GM12878 (cell line): ENCODE results near the gene INCA1. TPM values are rescaled to one million over a fixed set of nuclear protein-coding genes. Genes with fewer than 3 reads are reported as not detected.

ENCODE experiments used
- ATAC-seq: fragments of 200-7000 bp; cut with Tn5 transposase; 3 replicates; pipeline ENCODE4 v1.9.1; 2020; ENCODE audit warnings: mild to moderate bottlenecking, moderate library complexity
- BruUV-seq: library from RNA; stranded (reverse); fragments of 400-500 nt; replicated peaks from 2 replicates; lab custom pipeline; 2021; lab: Mats Ljungman, UMichigan
- CTCF ChIA-PET: fragments of 300-600 bp; sonication (Branson Sonifier 250); formaldehyde crosslinking; extraction: SDS; loops from one replicate; lab custom pipeline; 2021; ENCODE audit warnings: inconsistent platforms; lab: Yijun Ruan, JAX
- POLR2A ChIA-PET: fragments of 350-600 bp; formaldehyde crosslinking; extraction: SDS; loops from one replicate; lab custom pipeline; 2021; ENCODE audit warnings: inconsistent platforms; lab: Charles Lee
- RAD21 ChIA-PET: fragments of 300-600 bp; sonication (Branson Sonifier 250); formaldehyde crosslinking; loops from one replicate; lab custom pipeline; 2023; ENCODE audit warnings: antibody characterized with exemption; ENCODE audit not compliant: unreplicated experiment; lab: Charles Lee
- SMC1A ChIA-PET: fragments of 300-600 bp; sonication (Branson Sonifier 250); formaldehyde crosslinking; loops from one replicate; lab custom pipeline; 2023; ENCODE audit not compliant: unreplicated experiment, uncharacterized antibody; lab: Charles Lee
- DNase-seq: peaks from one replicate; pipeline ENCODE4 v3.0.0-alpha.2; 2011; ENCODE audit warnings: low read depth, low spot score
- FAIRE-seq: peaks from 3 replicates; lab custom pipeline; 2011; peaks lifted over from hg19 to GRCh38; lab: Jason Lieb, UNC
- H2AFZ ChIP-seq: 2 replicates; pipeline ENCODE4 v1.6.0; 2011; ENCODE audit warnings: low read depth, low read length, control low read depth; ENCODE audit not compliant: control insufficient read depth
- H3K27ac ChIP-seq: 2 replicates; pipeline ENCODE4 v1.5.1; 2011; ENCODE audit warnings: control low read depth; ENCODE audit not compliant: control insufficient read depth, insufficient read depth
- H3K27me3 ChIP-seq, 2 experiments: replicated peaks in 1 of 2; 2 replicates each; pipeline versions ENCODE4 v1.6.0 to v1.6.1; 2011; ENCODE audit warnings: low read length in 1 of 2; ENCODE audit not compliant: control insufficient read depth in 2 of 2, insufficient read depth in 2 of 2
- H3K36me3 ChIP-seq, 2 experiments: 2 replicates each; pipeline ENCODE4 v1.5.1; 2011; ENCODE audit warnings: low read length in 1 of 2; ENCODE audit not compliant: control insufficient read depth in 2 of 2, insufficient read depth in 2 of 2
- H3K4me1 ChIP-seq: 2 replicates; pipeline ENCODE4 v1.6.1; 2011; ENCODE audit warnings: mild to moderate bottlenecking, low read length, moderate library complexity, mixed read lengths; ENCODE audit not compliant: control insufficient read depth, insufficient read depth
- H3K4me2 ChIP-seq: 2 replicates; pipeline ENCODE4 v1.6.0; 2011; ENCODE audit warnings: control low read depth; ENCODE audit not compliant: control insufficient read depth, insufficient read depth
- H3K4me3 ChIP-seq: fragments of 200-600 bp; sonication (generic); 2 replicates; pipeline ENCODE4 v1.5.1; 2016
- H3K79me2 ChIP-seq: 2 replicates; pipeline ENCODE4 v1.6.0; 2011; ENCODE audit warnings: low read length; ENCODE audit not compliant: control insufficient read depth, insufficient read depth
- H3K9ac ChIP-seq: 2 replicates; pipeline ENCODE4 v1.8.0; 2011; ENCODE audit warnings: low read length, control low read depth, mixed read lengths; ENCODE audit not compliant: control insufficient read depth, insufficient read depth
- H3K9me3 ChIP-seq: replicated peaks from 3 replicates; pipeline ENCODE4 v1.5.1; 2011; ENCODE audit warnings: mild to moderate bottlenecking, low read length; ENCODE audit not compliant: control insufficient read depth, insufficient read depth
- H4K20me1 ChIP-seq: 2 replicates; pipeline ENCODE4 v1.6.0; 2011; ENCODE audit not compliant: control insufficient read depth, insufficient read depth
- ASH2L ChIP-seq: fragments of 300-600, 200-600 bp; sonication (generic); IDR thresholded peaks from 2 replicates; pipeline ENCODE4 v1.6.1; 2017; ENCODE audit warnings: low read depth, mild to moderate bottlenecking, borderline replicate concordance
- BHLHE40 ChIP-seq, 2 experiments: fragments of 450-650 bp in 1 of 2; IDR thresholded peaks; 2 replicates each; pipeline ENCODE4 v1.6.1; 2011 to 2017; ENCODE audit warnings: low read depth in 2 of 2, borderline replicate concordance in 1 of 2, improper control_type of control experiment in 1 of 2, low read length in 1 of 2, mild to moderate bottlenecking in 1 of 2
- CBX5 ChIP-seq: sonication (generic); IDR thresholded peaks from 2 replicates; pipeline ENCODE4 v1.6.1; 2016; ENCODE audit warnings: low read depth, moderate library complexity, mild to moderate bottlenecking, inconsistent platforms
- CREB1 ChIP-seq: IDR thresholded peaks from 2 replicates; pipeline ENCODE4 v1.6.1; 2012; ENCODE audit warnings: low read depth, mild to moderate bottlenecking, inconsistent platforms
- CREM ChIP-seq: IDR thresholded peaks from 2 replicates; pipeline ENCODE4 v1.6.1; 2014; ENCODE audit warnings: antibody characterized with exemption, low read depth
- DPF2 ChIP-seq: fragments of 450-650 bp; IDR thresholded peaks from 2 replicates; pipeline ENCODE4 v1.6.1; 2017; ENCODE audit warnings: mild to moderate bottlenecking
- EP300 ChIP-seq, 2 experiments: fragments of 150-350 bp in 1 of 2; IDR thresholded peaks; 2 replicates each; pipeline ENCODE4 v1.6.1; 2011 to 2012; ENCODE audit warnings: low read depth in 2 of 2, low read length in 2 of 2, borderline replicate concordance in 1 of 2, improper control_type of control experiment in 1 of 2, inconsistent platforms in 1 of 2; ENCODE audit not compliant: control insufficient read depth in 1 of 2
- EZH2 ChIP-seq: IDR thresholded peaks from 2 replicates; pipeline ENCODE4 v1.6.1; 2012; ENCODE audit warnings: low read depth, mild to moderate bottlenecking, control low read depth, inconsistent platforms, low read length, borderline replicate concordance; ENCODE audit not compliant: control insufficient read depth
- GATAD2B ChIP-seq: fragments of 450-650 bp; conservative IDR thresholded peaks from 2 replicates; pipeline ENCODE4 v1.6.1; 2017; ENCODE audit warnings: low read depth, mild to moderate bottlenecking, moderate library complexity
- KAT2A ChIP-seq: conservative IDR thresholded peaks from 2 replicates; pipeline ENCODE4 v1.6.1; 2011; ENCODE audit warnings: low read depth, low read length; ENCODE audit not compliant: control insufficient read depth
- MTA3 ChIP-seq: IDR thresholded peaks from 2 replicates; pipeline ENCODE4 v1.6.1; 2012; ENCODE audit warnings: low read length, inconsistent platforms, borderline replicate concordance
- MYC ChIP-seq: IDR thresholded peaks from 2 replicates; pipeline ENCODE4 v1.6.1; 2011; ENCODE audit warnings: mild to moderate bottlenecking, low read length, moderate library complexity, inconsistent platforms; ENCODE audit not compliant: insufficient read depth, insufficient replicate concordance, insufficient read length, severe bottlenecking
- NFYA ChIP-seq: IDR thresholded peaks from 2 replicates; pipeline ENCODE4 v1.6.1; 2011; ENCODE audit warnings: low read depth, mild to moderate bottlenecking, low read length, improper control_type of control experiment, borderline replicate concordance
- RAD51 ChIP-seq: fragments of 450-650 bp; IDR thresholded peaks from 2 replicates; pipeline ENCODE4 v1.6.1; 2016; ENCODE audit warnings: moderate library complexity, mild to moderate bottlenecking, inconsistent platforms
- SIN3A ChIP-seq: IDR thresholded peaks from 2 replicates; pipeline ENCODE4 v1.6.1; 2012; ENCODE audit warnings: low read depth, low read length, improper control_type of control experiment
- SMAD1 ChIP-seq: fragments of 450-650 bp; IDR thresholded peaks from 2 replicates; pipeline ENCODE4 v1.6.1; 2018; ENCODE audit warnings: mild to moderate bottlenecking, low read depth; ENCODE audit not compliant: partially characterized antibody
- SMARCA5 ChIP-seq: fragments of 450-650 bp; IDR thresholded peaks from 2 replicates; pipeline ENCODE4 v1.6.1; 2017; ENCODE audit warnings: mild to moderate bottlenecking
- SP1 ChIP-seq: IDR thresholded peaks from one replicate; pipeline ENCODE4 v1.6.1; 2011; ENCODE audit warnings: low read depth, low read length
- TBL1XR1 ChIP-seq: IDR thresholded peaks from 2 replicates; pipeline ENCODE4 v1.6.1; 2012; ENCODE audit warnings: low read depth, low read length, improper control_type of control experiment
- TCF12 ChIP-seq: IDR thresholded peaks from 2 replicates; pipeline ENCODE4 v1.6.1; 2011; ENCODE audit warnings: low read depth, mild to moderate bottlenecking, low read length
- YY1 ChIP-seq: IDR thresholded peaks from 2 replicates; pipeline ENCODE4 v1.6.1; 2011; ENCODE audit warnings: low read depth, mild to moderate bottlenecking, low read length
- WGBS: methylation state at CpG from one replicate; pipeline ENCODE4 v1.1.6; 2016; ENCODE audit warnings: low lambda C conversion rate; ENCODE audit not compliant: insufficient replicate concordance, insufficient coverage; ENCODE audit errors: missing lambda C conversion rate; 5-methylcytosine and 5-hydroxymethylcytosine counted together
- in situ Hi-C: fragments of 300-500 bp; cut with MboI; formaldehyde crosslinking; loops from 9 replicates; pipeline ENCODE4 v1.14.3; 2018; ENCODE audit warnings: mixed read lengths
- intact Hi-C: fragments of 100-400 bp; cut with micrococcal nuclease; formaldehyde crosslinking; loops from one replicate; pipeline ENCODE4 v1.14.2; 2022; ENCODE audit not compliant: unreplicated experiment
- polyA plus RNA-seq, 11 experiments: library from polyadenylated mRNA; depleted of rRNA in 4 of 11; unstranded in 6 of 11; stranded (reverse) in 5 of 11; fragments of >200 nt; fragmentation: Nextera tagmentation in 4 of 11; fragmentation: Illumina TruSeq in 1 of 11; extraction: Ambion mirVana in 4 of 11; extraction: Trizol in 1 of 11; gene quantifications; 1 replicate in 1 of 11; 2 replicates in 10 of 11; pipeline versions ENCODE4 v1.2.1 to v1.2.3, GENCODE V29; 2011 to 2016; ENCODE audit warnings: inconsistent platforms in 2 of 11, missing spikeins in 2 of 11, low read depth in 1 of 11
- total RNA-seq, 4 experiments: library from RNA; depleted of rRNA in 3 of 4; stranded (reverse); fragments of >200 nt in 3 of 4; fragmentation: Illumina TruSeq in 1 of 4; extraction: Trizol in 1 of 4; gene quantifications; 2 replicates each; pipeline versions ENCODE4 v1.2.1 to v1.2.3, GENCODE V29; 2013 to 2021
- TF ChIP-seq, protein P1 (sequence below), 3 experiments: IDR thresholded peaks in 2 of 3; conservative IDR thresholded peaks in 1 of 3; 2 replicates each; pipeline ENCODE4 v1.5.1; 2011; ENCODE audit warnings: low read depth in 3 of 3, low read length in 3 of 3, mild to moderate bottlenecking in 3 of 3, control low read depth in 2 of 3, moderate library complexity in 2 of 3, inconsistent platforms in 1 of 3, mixed read lengths in 1 of 3; ENCODE audit not compliant: control insufficient read depth in 2 of 3, insufficient read depth in 1 of 3; ENCODE audit errors: extremely low read depth in 1 of 3

INCA1 gene
- total and polyA plus RNA-seq, 10 of the 15 experiments (the other 5 are each of a cell fraction or from before 2014, with no cell fraction given): 0.19 to 1.8 (median 0.45) TPM

DNA sequence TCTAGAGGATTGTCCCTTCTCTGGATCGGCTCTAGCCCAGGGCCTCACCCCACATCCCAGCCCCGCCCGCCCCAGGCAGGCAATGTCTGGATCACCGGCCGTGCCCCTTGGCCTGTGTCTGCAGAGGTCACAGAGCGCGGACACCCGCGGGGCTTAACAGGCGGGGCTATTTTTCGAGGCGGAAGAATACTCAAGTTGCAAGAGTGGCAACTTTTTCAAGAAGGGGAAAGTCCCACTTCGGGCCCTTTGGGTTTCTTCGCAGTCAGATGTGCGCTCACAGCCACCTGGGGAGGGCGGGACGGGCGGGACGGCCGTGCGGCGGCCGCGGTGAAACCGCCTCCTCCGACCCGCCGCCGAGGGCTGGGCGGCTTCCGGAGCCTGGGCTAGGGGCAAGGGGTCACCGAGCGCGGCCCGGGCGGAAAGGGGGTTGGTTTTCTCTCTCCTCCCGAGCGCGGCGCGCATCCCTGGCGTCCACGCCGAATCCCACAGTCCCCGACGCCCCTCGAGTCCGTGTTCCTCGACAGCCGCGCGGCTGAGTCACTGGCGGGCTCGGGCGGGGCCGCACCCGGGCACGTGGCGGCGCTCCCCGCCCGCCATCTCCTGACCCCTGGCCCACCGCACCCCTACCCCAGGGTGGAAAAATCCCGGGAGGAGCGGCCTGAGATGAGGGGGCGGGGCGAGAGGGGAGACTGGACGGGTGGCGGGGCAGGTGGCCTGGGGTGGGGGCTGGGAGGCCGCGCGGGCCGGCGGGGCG lies 47.8 kb downstream of the INCA1 start:
- Histone ChIP-seq H3K4me3 (peak overlapping the region; percentile 96), H3K9ac (peak overlapping the region; percentile 83), H3K9me3 (no peaks in the 10 kb centered on the region), H3K4me1 (peaks cover 28% of the 10 kb centered on the region), H3K36me3 (peaks cover 10 to 12% of the 10 kb centered on the region in 2 experiments), H3K79me2 (peaks cover 53% of the 10 kb centered on the region), H3K27me3 (no peaks in the 10 kb centered on the region), H3K27ac (peak overlapping the region; percentile 85), H2AFZ (peak overlapping the region; percentile 61), H4K20me1 (peaks cover 5% of the 10 kb centered on the region), H3K4me2 (peak overlapping the region; percentile 80)
- RAD21 ChIA-PET: interaction anchor here (0.9 to 9.8 kb wide), 4 partner anchors 9 to 40 kb away, joined by 4 to 73 read pairs (median 10); partner anchors contain the start of genes RNF167, SLC25A11 and SPAG7
- FAIRE-seq (no peak), DNase-seq (no peak), ATAC-seq (peak; percentile 44)
- intact Hi-C loops: loop anchor here (1.0 to 2.0 kb wide), 2 partner anchors 18 to 47 kb away; partner anchors contain the start of genes INCA1, KIF1C and SPAG7
- BruUV-seq: no TSS peak
- POLR2A ChIA-PET: interaction anchor here (1.0 to 17.5 kb wide), 4 partner anchors 10 to 79 kb away, joined by 4 to 272 read pairs (median 18); partner anchors contain the start of genes RNF167, SLC25A11 and SPAG7
- SMC1A ChIA-PET: interaction anchor here (0.9 to 7.1 kb wide), 4 partner anchors 17 to 112 kb away, joined by 3 to 50 read pairs (median 14); partner anchors contain the start of gene SPAG7
- CTCF ChIA-PET: interaction anchor here (3.3 to 3.4 kb wide), 2 partner anchors 17 kb away, joined by 13 to 23 read pairs; partner anchors contain the start of gene SPAG7
- WGBS: 0% methylated on average over 40 of the region's 75 CpGs
- in situ Hi-C loops: no loop called here
- TF ChIP-seq NFYA (no peak), CREB1 (no peak), MTA3 (no peak), GATAD2B (no peak; the same call in 1 of the 2 replicates), SP1 (peak; percentile 17), EZH2 (no peak), RAD51 (no peak), DPF2 (peak; percentile 62; the same call in 1 of the 2 replicates), TCF12 (peak; percentile 71; the same call in 1 of the 2 replicates), SMAD1 (no peak), CREM (no peak; the same call in 1 of the 2 replicates), SIN3A (no peak), YY1 (peak; percentile 40), KAT2A (no peak), ASH2L (no peak), TBL1XR1 (no peak), EP300 (IDR thresholded peaks at IDR 0.05; ENCODE audit: borderline replicate concordance in 1 of 2, control insufficient read depth in 1 of 2, low read depth in 2 of 2, low read length in 2 of 2) (0 out of 4 replicates have a peak, but pooled peaks of 1 of the 2 experiments have one; percentile 33), MYC (no peak), BHLHE40 (IDR thresholded peaks at IDR 0.05; ENCODE audit: borderline replicate concordance in 1 of 2, low read depth in 2 of 2, low read length in 1 of 2) (peak; percentile 41 to 88; a peak in 3 of 4 replicates), SMARCA5 (no peak), CBX5 (no peak)
- TF ChIP-seq, protein P1, sequence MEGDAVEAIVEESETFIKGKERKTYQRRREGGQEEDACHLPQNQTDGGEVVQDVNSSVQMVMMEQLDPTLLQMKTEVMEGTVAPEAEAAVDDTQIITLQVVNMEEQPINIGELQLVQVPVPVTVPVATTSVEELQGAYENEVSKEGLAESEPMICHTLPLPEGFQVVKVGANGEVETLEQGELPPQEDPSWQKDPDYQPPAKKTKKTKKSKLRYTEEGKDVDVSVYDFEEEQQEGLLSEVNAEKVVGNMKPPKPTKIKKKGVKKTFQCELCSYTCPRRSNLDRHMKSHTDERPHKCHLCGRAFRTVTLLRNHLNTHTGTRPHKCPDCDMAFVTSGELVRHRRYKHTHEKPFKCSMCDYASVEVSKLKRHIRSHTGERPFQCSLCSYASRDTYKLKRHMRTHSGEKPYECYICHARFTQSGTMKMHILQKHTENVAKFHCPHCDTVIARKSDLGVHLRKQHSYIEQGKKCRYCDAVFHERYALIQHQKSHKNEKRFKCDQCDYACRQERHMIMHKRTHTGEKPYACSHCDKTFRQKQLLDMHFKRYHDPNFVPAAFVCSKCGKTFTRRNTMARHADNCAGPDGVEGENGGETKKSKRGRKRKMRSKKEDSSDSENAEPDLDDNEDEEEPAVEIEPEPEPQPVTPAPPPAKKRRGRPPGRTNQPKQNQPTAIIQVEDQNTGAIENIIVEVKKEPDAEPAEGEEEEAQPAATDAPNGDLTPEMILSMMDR (IDR thresholded peaks at IDR 0.05 in 2 of 3, conservative IDR thresholded peaks at IDR 0.05 in 1 of 3; ENCODE audit: control insufficient read depth in 2 of 3, extremely low read depth in 1 of 3, insufficient read depth in 1 of 3, low read depth in 3 of 3, low read length in 3 of 3): no peak
